ENCODE measurements around the gene DROSHA. TPM values are rescaled to one million over a fixed set of nuclear protein-coding genes. Genes with fewer than 3 reads are reported as not detected.
"Not testable (repeated sequence)": the region's sequence is repeated elsewhere in the genome, so short reads cannot be mapped to it uniquely, and the experiment has no call there.

DROSHA gene
- total RNA-seq, 1 donor from 2014 or later: 68.2 TPM

DNA sequence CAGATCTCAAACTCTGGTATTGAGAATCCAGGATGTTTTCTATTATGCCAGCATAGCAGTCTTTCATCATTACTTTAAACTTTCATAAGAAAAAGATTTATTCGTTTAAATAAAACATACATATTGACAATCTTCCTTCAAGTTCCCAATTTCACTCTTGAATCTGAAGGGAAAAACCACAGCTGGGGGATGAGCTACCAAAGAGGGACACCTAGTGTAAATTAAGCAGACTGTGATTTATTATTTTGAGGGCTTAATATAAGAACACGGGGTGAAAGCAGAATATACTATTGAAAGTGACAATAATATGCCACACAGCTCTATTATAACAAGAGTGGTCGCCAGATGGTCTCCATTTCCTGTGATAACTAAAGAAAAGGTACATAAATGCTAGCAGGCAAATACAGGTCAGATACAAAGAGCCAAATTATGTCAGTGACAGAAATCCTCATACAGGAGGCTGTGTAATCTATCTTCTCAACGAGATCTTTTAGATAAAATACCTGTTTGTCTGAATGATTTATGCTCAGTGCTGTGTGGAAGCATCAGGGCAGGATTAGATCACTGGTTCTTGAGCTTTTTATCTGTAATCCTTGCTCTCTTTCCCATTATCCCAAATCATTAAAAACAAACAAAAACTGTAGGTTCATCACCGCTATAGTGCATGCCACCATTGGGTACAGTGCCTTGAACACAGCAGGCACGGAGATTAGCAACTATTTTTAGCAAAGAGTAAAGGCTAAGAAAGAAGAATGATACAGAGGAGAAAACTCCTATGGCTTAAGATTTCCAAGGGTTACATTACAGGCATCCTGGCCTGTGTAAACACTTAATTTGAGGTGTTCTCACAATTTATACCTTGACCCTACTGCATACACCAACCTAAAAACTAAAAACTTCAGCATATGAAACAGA lies 116.6 kb downstream of the DROSHA start:
- DNase-seq: no peak

DNA sequence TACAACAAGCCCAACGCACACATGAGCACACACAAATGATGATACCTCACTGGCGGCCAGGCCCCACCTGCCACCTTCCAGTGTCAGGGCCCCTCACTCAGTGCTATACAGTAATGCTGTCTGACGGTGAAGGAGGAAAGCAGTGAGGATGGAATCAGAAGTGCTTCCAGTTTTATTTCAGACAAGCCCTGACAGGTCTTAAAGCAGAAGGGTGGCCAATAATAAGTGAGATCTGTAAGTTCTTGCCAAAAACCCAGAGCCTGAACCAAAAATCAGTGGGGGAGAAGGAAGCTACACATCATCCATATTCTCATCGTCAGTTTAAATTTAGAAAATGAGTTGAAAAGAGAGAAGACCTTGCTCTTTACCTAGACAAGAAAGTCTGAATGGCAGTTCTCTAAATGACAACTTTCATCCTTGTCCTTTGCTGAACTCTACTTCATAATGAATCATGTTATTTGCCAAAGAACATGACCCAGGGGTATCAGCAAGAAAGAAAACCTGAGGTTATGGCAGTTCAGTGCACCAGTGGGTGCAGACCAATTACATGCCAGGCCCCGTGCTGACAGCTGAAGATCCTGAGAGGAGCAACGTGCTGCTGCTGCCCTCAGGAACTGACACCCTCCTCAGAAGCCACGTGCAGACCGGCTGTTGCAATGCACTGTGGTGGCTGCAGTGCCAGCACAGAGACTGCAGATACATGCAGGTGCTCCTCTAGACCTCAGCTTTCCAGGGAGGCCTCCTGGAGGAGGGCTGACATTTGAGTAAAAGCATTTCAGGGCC lies 118.7 kb downstream of the DROSHA start:
- no peak for DNase-seq

DNA sequence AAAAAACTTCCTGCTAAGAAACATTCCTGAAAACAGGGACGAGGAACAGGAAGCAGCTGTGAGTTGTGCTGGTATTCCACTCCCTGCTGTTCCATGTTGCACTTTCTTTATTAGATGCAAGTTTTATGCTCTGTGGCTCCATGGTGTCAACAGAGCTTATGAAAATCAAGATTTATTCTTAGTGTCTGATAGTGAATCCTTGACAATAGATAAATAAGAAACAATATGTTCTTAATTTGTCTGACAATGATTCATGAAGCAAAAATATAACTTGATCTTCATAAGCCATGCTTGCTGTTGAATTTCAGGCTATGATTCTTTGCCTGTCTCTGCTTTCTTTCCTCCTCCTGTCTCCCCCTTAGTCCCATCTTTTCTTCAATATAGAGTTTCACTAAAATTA lies 119.6 kb downstream of the DROSHA start:
- DNase-seq: peak; percentile 39

DNA sequence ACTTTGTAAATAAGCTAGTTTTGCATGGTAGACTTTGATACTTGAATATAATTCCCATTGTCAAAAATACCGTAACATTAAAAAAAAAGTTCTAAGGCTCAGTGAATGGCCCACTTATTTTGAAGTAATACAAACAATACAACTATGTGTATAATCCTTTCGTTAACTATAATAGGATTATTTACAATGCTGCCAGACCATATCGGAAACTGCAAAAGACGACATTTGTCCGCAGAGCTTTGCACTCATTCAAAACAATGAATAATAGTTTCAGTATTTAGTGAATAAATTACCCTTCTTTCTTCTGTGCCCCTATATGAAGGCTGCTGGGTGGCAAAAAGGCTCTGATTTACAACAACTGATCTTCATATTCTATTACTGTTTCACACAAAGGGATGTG lies 121.8 kb downstream of the DROSHA start:
- DNase-seq: no peak

DNA sequence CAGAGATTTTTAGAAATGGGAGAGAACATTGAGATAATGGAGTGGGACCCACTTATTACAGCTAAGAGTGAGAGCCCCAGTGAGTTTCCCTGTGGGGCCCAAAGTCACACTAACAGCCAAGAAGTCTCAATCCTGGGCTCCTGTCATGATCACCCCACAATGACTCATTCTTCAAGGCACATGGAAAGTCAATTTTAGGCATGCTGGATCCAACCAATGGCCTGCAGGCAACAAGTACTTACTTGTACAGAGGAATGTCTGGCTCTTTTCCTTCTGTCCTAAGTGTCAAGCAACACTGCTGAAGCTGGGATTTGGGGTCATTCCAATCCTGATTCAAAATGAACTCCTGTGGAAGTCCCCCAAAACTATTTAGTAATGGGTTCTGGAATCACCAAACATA lies 123.1 kb downstream of the DROSHA start:
- no peak for DNase-seq

DNA sequence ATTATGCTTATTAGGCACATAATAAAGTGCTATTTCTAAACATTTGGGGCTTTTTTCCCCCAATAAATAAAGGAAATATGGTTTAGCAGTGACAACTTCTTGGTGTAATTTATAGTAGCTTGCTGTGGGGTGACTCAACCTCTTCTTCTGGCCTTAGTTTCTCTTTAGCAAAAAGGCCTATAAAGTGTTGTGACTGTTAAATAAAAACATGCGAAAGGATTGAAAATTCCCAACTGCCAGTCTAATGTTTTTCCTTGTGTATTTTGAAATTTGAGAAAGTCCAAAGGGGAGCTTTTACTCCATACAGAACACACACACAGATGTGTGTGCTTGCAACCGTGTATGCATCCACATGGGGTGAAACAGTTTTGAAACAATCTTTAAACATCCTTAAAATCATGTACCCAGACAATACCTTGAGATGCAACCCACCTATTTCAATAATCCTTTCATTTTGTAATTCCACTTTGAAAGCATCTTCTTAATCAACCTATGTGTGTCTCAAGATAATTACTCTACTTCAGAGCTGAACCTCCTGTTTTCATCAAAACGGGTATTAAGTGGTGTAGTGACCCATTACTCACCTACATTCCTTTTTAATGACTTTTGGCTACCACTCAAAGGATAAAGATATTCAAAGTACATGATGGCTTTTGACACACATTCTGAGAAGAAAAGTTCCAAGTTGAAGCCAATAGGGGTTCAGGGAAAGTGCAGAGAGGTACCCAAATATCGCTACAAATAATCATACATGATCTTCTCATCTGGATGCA lies 123.8 kb downstream of the DROSHA start:
- DNase-seq: no peak

DNA sequence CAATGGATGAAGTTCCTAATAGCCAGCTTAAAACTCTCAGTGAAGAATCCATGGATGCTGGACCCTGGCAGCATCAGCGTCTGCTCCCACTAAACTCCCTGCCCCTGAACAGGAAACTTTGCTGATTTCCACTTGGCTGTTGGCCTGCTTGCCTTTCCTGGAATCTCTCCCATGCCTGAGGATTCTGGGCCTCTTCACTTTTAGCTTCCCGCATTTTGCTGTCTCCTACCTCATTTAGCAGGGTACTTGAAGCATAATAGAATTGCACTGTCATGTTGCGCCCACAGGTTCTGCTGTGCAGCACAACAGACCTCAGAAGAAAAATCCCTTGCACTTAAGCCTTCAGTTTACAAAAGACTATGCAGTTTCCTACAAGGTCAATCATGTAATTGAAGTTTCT lies 127.6 kb downstream of the DROSHA start:
- DNase-seq: no peak

DNA sequence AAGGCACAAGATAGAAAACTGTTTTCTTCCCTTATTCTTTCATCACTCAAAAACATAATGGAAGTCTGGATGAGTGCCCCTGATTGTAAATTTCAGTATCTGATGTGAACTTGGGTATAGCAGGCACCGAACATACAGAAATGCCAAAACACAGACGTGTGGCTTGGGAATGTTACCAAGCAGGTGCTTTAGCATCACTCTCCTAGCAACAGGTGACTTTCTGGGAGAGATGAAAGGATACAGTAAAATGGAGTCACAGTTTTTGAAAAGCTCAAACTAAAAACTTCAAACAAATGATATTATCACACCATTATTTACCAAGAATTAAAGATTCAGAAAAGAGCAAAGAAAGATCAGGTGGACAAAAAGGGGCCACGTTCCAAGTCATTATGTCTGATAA lies 130.2 kb downstream of the DROSHA start:
- no peak for DNase-seq

DNA sequence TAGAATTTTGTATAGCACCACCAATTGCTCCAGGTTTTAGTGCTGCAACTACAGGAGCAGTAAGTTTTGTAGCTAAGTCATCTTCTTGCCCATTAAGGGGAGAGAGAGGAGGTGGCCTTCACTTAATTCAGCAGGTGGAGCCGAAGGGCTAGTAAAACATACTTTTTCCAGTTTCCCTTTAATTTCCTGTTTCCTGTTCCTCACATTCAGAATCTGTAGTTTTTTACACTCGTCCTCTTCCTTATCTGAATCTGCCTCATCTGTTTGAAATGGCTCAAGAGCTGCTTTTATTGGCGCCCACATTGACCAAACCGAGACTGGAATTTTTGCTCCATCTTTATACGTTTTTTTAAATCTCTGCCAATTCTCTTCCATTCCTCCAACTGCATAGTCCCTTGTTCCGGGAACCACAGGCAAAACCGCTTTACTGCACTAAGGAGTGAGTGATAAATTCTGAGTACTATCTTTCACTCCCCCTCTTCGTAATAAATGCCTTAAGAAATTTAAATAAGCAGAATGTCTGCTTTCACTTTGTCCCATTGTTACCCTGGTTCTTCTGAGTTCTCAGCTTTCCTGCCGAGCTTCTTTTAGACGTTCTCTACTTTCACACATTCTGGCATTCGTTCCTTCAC lies 133.9 kb downstream of the DROSHA start:
- DNase-seq: no peak

DNA sequence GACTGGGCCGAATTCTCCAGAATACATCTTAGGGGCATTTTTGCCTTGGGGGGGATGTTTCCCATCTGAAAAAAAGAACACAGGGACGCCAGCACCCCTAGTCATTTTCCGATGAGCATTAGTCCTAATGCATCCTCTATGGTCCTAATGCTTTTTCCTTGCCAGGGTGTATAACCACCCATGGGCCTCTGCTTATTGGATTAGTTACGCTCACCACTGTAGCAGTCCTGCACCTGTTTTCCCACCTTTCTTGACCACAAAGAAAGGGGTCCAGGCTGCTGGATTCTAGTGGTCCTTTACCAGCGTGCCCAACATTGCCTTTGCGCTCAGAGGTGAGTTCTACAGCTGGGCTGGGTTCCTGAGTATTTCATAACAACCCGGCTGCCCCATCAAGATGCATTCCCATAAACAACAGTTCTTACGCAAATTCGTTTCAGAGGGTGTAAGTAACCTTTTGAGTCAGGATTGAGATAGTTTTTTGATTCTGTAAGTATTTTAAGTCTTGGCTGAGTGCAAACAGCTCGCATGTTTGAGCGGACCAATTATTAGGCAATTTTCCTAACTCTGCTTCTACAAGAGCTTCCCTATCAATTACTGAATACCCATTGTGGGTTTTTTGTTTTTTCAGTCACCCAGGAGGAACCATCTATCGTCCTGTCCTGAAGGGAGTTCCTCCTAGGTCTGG lies 135.1 kb downstream of the DROSHA start:
- no peak for DNase-seq

DNA sequence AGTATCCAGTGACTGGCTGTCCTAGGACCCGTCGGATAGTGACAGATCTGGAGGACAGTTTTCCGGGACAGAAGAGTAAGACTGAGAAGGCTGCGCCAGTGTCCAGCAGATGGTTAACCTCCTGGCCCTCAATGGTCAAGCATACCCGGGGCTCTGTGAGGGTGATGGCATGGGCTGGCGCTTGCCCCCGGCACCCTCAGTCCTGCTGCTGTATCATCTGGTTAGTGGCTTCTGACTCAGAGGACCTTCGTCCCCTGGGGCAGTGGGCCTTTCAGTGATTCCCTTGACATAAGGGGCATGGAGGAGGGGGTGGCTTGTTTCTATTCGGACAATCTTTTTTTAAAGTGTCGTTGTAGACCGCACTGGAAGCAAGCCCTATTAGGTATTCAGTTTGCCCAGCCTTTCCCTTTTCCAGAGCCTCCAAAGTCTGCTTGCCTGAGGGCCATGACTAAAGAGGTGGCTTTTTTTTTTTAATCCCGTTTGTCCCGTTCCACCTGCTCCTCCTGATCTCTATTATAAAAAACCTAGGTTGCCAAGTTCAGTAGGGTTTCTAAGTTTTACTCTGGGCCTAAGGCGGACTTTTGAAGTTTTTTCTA lies 136.3 kb downstream of the DROSHA start:
- not testable (repeated sequence) for DNase-seq

DNA sequence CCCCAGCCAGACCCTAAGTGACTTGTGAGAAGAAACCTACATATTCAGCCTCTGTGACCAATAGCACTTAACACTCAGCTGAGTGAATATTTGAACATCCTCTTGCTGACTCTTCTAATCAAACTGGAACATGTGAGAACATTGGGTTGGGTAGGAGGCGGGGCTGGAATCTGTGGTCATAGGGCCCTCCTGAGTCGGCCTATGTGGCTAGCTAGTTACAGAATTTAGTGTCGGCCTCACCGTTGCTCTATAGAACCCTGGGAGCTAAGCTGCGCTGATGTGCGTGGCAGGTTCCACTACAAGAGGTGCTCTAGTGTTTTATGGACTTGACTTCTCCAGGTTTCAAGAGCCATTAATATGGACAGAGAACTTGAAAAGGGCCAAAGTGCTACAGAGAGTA lies 138.8 kb downstream of the DROSHA start:
- DNase-seq: no peak

DNA sequence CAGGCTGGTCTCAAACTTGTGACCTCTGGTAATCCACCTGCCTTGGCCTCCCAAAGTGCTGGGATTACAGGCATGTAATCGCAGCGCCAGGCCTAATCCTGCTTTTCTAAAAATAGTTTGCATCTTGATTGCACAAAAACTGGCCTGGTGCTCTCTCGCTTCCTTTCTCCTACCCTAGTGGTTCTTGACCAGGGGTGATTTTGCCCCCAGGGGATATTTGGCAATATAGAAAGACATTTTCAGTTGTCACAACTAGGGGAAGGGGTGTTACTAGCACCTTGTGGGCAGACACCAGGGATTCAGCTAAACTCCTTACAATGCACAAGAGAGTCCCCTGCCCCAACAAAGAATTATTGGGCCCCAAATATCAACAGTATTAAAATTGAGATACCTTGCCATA lies 139.8 kb downstream of the DROSHA start:
- no peak for DNase-seq

DNA sequence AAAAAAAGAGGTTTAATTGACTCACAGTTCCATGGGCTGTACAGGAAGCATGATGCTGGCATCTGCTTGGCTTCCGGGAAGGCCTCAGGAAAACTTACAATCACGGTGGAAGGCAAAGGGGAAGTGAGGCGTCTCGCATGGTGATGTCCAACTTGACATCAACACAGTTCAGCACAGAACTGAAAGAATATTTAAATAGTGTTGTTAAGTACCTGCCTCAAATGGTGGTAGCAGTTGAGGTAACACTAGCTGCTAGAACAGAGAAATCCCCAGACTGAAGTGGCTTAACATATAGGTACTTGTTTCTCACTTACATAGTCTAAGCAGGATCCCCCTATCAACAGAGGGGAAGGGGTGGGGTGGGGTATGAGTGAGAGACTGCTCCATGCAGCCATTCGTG lies 141.6 kb downstream of the DROSHA start:
- no peak for DNase-seq

DNA sequence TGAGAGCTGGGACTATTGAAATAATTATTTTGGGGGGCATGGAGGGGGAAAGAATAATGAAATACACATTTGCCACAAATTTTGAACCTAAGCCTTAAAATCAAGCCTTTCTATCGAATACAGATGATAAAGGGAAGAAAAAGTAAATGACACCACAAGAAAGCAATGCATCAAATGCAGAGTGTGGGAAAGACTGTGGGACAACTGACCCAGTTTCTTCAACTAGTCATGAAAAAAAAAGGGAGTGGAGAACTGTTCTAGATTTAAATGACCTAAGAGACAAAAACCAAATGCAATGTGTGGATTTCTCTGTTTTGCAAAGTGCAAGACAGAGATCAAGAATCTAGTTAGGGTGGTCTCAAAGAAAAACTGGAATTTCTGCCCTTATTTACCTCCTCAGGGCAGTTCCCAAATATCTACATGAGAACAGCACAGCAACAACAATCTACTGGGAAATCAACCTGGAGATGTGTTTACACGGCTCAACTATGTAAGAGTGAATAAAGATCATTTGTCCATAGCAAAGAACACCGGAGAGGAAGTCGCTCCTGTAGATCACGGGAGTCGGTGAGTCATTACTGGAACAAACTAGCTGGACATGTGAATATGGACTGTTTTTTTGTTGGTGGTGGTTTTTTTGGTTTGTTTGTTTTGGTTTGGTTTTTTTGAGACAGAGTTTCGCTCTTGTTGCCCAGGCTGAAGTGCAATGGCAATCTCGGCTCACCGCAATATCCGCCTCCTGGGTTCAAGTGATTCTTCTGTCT lies 145.9 kb downstream of the DROSHA start:
- no peak for DNase-seq

DNA sequence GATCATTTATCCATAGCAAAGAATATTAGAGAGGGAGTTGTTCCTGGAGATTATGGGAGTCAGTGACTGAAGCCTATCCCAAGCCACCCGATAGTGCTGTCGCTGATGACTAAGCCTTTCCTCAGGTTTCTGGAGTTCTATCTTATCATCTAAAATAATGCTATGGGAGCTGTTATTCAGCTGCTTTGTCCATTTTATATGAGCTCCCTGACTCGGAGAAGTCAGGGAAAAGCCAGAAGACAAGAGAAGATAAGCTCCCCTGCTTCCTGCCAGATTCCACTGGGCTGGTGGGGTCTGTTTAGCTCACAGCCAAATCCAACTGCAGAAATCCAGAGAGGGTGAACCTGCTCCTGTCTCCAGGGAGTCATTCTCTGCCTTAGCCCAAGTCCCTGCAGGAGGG lies 148.2 kb downstream of the DROSHA start:
- DNase-seq: no peak

DNA sequence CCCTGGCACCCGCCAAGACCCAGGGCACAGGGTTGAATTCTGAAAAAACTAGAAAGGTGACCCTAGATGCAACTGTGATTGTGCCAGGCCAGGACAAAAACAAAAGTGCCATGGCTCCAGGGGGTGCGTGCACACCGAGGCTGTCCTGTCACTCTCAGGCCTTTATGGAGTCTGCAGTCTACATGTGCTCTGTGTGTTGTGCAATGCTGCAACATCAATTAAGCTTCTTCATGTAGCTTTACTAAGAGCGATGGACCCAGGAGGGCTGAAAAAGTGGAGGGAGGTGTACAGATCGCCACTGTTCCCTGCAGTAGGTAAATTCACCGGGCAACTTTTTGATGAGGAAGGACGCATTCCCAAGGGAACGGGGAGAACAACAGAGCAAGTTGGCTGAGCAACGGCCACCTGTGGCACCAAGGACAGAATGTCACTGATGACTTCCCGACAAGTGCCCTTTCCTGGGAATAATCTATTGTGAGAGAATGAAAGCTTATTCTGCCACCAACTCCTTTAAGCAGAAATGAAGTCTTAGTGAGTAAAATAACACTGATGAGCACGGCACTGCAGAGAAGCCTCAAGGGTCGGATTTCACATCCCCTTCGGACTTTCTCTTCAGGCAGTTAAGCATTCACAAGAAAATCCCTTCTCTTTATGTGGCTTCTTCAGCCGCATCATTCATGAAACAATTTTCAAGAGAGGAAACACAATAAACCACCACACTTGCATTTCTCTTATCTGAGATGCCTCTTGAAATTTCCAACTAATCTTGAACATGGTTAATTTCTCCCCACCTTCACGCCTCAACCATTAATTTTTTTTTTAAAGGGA lies 149.6 kb downstream of the DROSHA start:
- no peak for DNase-seq

DNA sequence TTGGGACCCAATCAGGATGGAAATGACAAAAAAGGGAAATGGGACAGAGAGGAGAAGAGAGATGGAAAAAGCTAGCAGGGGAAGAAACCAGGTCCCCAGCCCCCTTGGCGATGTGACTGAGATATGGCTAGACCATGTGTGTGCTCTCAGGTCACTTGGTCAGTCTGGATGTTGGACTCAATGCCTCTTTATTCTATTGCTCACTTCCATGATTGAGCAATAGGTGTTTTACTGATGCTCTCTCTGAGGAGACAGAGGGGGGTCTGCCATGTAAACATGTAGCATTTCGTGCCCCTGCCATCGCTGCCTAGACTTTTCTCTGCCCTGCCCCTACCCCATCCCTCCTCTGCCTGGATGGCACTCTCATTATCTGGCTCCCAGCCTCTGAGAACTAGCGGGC lies 150.6 kb downstream of the DROSHA start:
- no peak for DNase-seq

DNA sequence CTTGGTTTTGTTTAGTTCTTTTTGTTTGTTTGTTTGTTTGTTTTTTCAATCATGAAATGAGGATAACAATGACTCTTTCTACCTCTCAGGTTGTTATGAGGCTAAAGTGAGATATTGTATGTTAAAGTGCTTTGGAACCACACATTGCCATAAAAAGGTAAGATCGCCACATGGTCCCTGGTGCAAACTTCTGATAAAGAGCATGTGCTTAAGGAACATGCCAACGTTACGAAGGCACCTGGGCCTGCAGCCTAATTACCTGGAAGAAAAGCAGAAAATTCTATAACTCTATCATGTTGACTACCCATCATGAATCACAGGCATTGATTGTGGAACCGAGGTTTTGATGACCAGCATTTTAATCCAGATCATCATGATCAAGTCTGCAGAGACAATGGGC lies 151.8 kb downstream of the DROSHA start:
- no peak for DNase-seq

DNA sequence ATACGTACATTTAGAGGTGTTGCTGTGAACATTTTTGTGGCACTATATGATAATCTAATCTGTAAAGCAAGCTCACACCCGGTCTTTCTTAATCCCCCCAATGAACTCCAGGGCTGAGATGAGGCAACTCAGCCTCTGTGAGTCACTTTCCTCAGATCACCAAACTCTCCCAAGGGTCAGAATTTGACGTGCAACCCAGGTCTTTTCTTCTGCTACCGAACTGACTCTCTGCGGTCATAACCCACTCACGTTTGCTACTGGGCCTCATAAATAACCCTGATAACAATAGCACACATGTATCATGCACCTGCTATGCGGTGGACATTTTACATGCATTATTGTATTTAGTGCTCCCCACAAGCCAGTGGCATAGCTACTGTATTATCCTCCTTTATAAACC lies 153.1 kb downstream of the DROSHA start:
- no peak for DNase-seq

Data from skin of body (tissue), 2 donors.